GM21515 (cell line): Measurements from ENCODE around the gene EMSY.
"Not testable (repeated sequence)": the region's sequence is repeated elsewhere in the genome, so short reads cannot be mapped to it uniquely, and the experiment has no call there.

Experiments used
- ATAC-seq: cut with Tn5 transposase; IDR thresholded peaks from one replicate; pipeline ENCODE4 v1.9.1; 2021; ENCODE audit not compliant: unreplicated experiment

The EMSY gene

DNA sequence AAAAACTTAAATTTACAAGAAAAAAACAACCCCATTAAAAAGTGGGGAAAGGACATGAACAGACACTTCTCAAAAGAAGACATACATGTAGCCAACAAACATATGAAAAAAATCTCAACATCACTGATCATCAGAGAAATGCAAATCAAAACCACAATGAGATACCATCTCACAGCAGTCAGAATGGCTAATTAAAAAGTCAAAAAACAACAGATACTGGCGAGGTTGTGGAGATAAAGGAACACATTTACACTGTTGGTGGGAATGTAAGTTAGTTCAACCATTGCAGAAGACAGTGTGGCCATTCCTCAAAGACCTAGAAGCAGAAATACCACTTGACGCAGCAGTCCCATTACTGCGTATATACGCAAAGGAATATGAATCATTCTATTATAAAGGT is 150.3 kb downstream of the EMSY start:
- ATAC-seq, result not testable (repeated sequence)

DNA sequence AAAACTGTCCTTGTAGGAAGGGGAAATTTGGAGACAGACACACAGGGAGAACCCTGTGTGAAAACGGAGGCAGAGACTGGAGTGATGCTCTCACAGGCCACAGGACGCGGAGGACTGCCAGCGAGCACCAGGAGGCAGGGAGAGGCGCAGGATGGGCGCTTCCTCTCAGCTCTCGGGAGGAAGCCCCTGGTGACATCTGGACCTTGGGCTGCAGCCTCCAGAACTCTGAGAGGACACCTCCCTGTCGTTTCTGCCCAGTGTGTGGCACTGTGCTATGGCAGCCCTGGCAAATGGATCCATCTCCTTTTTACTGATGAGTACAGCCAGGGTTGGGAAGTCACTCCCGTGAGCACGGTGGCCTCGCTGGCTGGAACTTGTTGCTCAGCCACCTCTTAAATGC is 151.8 kb downstream of the EMSY start:
- no peak for ATAC-seq

DNA sequence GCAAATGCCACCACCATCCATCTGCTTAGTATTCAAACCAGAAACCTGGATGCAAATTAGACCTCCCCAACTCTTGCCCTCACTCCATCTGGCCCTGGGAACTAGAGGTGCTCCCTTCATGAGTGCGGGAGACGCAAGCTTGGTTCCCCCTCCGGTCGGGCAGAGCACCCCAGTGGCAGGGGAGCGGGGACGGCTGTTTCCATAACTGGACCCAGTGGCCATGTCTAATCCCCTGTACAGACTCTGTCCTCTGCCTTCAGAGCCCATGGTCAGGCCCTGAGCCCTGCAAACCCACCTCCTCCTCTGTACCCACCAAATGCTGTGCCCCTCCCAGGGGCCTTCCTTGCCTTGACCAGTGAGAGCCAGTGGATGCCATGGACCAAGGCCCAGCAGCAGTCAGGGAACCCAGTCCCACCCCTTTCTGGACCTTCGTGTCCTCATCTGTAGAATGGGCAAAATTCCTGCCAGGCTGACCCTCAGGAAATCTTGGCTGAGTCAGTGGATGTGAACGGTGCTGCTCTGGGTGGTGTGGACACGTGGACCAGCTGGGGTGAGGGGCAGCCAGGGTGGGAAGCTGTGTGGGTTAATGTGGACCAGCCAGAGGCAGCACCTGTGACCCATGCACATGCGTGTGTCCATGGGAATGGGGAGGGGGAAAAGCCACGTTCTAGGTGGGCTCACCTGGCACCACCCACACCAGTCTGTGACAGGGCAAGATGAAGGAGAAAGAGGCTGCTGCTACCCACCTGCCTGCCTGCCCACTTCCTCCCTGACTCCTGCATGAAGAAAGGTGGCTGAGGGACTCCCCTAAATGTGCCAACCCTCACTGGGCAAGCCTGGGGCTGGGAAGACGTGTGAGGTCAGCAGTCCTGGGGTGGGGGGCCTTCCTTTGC is 153.0 kb downstream of the EMSY start:
- ATAC-seq, result no peak

DNA sequence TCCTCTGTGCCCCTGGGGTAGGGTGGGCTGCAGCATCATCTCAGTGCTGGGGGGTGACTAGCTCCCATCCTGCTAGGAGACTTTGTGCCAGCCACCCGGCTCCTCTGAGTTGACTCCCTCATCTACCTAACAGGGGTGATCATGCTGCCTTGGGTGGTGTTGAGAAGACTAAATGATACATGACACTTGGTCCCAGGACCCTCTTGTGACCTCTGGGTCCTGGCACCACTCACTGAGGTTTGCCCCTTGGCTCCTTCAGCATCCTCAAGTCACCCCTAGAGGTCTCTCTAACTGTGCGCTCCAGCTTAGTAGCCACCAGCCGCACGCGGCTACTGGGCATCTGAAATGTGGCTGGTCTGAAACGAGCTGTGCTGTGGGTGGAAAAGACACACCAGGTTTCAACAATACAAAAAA is 153.6 kb downstream of the EMSY start:
- ATAC-seq, result no peak

DNA sequence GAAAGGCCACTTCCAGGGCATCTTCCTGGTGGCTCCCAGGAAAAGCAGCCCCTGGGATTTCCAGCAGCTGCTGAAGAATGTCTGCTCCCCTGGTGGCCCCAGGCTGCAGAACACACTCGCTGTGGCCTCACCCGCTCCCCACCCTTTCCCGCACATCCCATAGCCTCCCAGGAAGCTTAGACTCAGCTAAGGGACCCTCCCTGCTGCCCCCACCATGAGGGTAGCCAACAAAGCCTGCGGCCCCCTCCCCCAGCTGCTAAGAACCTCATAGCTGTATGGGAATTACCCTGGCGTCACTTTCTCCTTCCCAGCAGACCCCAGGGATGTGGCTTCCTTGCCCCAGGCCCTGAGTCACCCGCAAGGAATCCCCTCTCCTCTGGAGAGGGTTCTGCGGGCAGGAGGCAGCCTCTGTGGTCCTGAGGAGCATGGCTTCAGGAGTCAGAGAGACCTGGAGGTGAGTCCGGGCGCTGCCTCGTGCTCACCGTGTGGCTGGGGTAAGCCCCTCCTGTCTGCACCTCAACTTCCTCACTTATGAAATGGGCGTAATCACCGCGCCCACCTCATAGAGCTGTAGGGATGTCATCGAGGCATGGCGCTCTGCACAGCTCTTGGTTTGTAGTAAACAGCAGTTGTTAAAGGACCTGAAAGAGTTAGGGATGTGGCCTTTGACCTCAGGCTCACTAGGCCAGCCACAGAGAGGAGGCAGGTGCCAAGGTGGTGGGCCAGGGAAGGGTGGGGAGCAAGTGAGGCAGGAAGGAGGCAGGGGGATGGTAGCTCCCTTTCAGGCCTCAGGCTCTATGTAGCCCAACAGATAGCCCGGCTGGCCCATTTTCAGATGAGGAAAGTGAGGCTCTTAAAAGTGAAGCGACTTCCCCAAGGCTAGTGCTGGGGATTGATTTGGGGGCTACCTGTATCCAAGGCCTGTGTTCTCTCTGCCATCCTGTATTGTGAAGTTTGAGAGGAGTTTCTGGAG is 154.5 kb downstream of the EMSY start:
- ATAC-seq, result no peak

DNA sequence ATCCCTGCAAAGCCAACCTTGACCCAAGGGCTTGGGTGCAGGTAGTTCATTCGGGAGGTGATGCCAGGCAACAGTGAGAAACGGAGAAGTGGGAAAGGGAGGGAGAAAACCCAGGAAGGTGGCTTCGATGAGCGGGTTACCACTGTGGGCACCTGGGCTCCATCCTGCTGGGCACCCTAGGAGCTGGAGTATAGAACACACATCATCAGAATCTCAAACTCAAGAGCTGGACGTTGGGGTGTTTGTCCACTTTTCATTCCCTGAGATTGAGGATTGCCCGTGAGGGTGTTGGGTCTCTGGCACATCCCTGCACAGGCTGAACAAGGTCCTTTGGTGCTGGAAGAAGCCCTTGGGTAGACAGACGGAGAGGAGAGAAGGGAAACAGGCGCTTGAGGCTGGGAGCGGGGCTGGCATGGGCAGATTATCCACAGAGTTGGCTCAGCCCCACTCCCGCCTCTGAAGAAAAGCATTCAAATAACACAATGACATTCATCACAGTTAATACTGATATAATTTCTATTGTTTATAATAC is 155.4 kb downstream of the EMSY start:
- ATAC-seq, result no peak

DNA sequence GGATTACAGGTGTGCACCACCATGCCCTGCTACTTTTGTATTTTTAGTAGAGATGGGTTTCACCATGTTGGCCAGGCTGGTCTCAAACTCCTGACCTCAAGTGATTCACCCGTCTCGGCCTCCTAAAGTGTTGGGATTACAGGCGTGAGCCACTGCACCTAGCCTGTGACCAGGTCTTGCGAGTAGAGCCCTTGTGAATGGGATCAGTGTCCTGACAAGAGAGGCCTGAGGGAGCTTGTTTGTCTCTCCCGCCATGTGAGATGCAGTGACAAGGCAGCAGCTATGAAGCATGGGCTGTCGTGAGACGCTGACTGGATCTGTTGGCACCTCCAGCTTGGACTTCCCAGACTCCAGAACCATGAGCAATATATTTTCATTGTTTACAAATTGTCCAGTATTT is 156.5 kb downstream of the EMSY start:
- ATAC-seq, result no peak

DNA sequence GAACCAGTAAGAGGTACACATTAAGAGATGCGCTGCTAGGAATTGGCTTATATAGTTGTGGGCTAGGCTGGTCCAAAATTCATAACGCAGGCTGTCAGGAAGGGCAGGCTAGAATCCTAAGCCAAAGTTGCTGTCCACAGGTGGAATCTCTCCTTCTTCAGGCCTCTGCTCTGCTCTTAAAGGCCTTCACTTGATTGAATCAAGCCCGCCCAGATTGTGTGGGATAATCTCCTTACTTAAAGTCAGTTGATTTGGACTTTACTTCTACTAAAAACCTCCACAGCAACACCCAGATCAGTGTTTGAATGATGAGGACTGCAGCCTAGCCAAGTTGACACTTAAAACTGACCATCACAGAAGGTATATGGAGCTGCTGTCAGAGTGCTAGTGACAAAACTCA is 156.9 kb downstream of the EMSY start:
- ATAC-seq, result no peak

DNA sequence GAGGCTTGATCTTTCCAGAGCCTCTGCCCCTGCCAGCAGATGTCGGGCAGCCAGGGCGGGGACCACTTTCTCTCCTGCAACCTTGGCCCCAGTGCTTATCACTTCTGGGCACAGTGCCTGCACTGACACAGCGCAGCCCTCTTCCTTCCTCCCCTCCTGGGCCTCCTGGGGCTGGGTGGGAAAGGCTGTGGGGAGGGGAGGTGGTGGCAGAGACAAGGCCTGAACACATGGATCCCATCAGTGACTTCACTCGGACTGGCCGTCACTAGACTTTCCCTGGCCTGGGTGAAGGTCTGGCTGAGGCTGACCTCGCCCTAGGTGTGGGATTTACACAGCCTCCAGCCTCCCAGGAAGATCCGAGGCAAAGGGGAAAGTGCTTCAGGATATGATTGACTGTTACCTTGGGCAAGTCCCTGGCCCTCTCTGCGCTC is 157.6 kb downstream of the EMSY start:
- no peak for ATAC-seq
